ENCODE measurements around the gene RMND1. TPM values are rescaled to one million over a fixed set of nuclear protein-coding genes. Genes with fewer than 3 reads are reported as not detected.

Gene RMND1
- total RNA-seq, 1 donor from 2014 or later: 18.6 TPM

Other genes with a start within 250 kb of the RMND1 start
- gene AKAP12, start 212.2 kb downstream of the RMND1 start, total RNA-seq: 3.4 TPM
- gene ZBTB2, start 60.6 kb downstream of the RMND1 start, total RNA-seq: 2.7 TPM
- gene CCDC170, start 41.9 kb upstream of the RMND1 start, total RNA-seq: 0.45 TPM